Prostate gland (tissue), 2 donors: Measurements from ENCODE around the gene MYBPC2. TPM values are rescaled to one million over a fixed set of nuclear protein-coding genes. Genes with fewer than 3 reads are reported as not detected.

Experiments
- DNase-seq: peaks from one replicate; pipeline ENCODE4 v3.0.0-alpha.2; 2019; ENCODE audit warnings: low spot score
- H3K27ac ChIP-seq, 2 donors: fragments of 200-600 bp; sonication (generic); 2 replicates each; pipeline ENCODE4 v1.5.1; 2017 to 2019
- H3K27me3 ChIP-seq: fragments of 200-600 bp; sonication (generic); replicated peaks from 2 replicates; pipeline ENCODE4 v1.5.1; 2019; ENCODE audit not compliant: insufficient read depth
- H3K36me3 ChIP-seq, 2 donors: fragments of 200-600 bp; sonication (generic); 1 replicate in 1 of 2; 2 replicates in 1 of 2; pipeline versions ENCODE4 v1.5.1 to v1.8.1; 2017 to 2019
- H3K4me1 ChIP-seq: fragments of 200-600 bp; sonication (generic); replicated peaks from 2 replicates; pipeline ENCODE4 v1.5.1; 2019
- H3K4me3 ChIP-seq, 2 donors: fragments of 200-600 bp; sonication (generic); 2 replicates each; pipeline ENCODE4 v1.5.1; 2017 to 2019
- H3K9me3 ChIP-seq: fragments of 200-600 bp; sonication (generic); 2 replicates; pipeline ENCODE4 v1.5.1; 2017
- POLR2A ChIP-seq: fragments of 450-650 bp; IDR thresholded peaks from one replicate; pipeline ENCODE4 v1.6.1; 2016; ENCODE audit warnings: antibody characterized with exemption, mild to moderate bottlenecking
- POLR2AphosphoS5 ChIP-seq: sonication (generic); formaldehyde crosslinking; IDR thresholded peaks from one replicate; pipeline ENCODE4 v1.6.1; 2017; ENCODE audit warnings: antibody characterized with exemption
- WGBS: methylation state at CpG from one replicate; pipeline ENCODE4 v1.1.5; 2018; 5-methylcytosine and 5-hydroxymethylcytosine counted together
- intact Hi-C: fragments of 100-400 bp; cut with DNase I; formaldehyde crosslinking; loops from one replicate; pipeline ENCODE4 v1.14.2; 2022
- total RNA-seq, 2 donors: library from RNA; depleted of rRNA; stranded (reverse); fragments of >200 nt; gene quantifications; one replicate each; pipeline ENCODE4 v1.1.0, GENCODE V29; 2016
- TF ChIP-seq, protein P1 (sequence below), 4 experiments: fragments of 200-600 bp in 2 of 4; fragments of 450-650 bp in 2 of 4; sonication (generic) in 2 of 4; IDR thresholded peaks; 1 replicate in 3 of 4; 2 replicates in 1 of 4; pipeline ENCODE4 v1.5.1; 2016 to 2019; ENCODE audit warnings: antibody characterized with exemption in 4 of 4, mild to moderate bottlenecking in 2 of 4, moderate library complexity in 2 of 4

The MYBPC2 gene
- total RNA-seq, 2 donors from 2014 or later, result 0.09 to 0.34 TPM

GRCh38 chr19:50419580-50420035, 13.1 kb upstream of the MYBPC2 start:
- 29% methylated on average over 8 of the region's 8 CpGs for WGBS
- no peak overlapping the region for H3K27ac ChIP-seq
- intact Hi-C loops, result no loop called here
- TF ChIP-seq POLR2A, result no peak
- no peak for TF ChIP-seq POLR2AphosphoS5
- TF ChIP-seq, protein P1, sequence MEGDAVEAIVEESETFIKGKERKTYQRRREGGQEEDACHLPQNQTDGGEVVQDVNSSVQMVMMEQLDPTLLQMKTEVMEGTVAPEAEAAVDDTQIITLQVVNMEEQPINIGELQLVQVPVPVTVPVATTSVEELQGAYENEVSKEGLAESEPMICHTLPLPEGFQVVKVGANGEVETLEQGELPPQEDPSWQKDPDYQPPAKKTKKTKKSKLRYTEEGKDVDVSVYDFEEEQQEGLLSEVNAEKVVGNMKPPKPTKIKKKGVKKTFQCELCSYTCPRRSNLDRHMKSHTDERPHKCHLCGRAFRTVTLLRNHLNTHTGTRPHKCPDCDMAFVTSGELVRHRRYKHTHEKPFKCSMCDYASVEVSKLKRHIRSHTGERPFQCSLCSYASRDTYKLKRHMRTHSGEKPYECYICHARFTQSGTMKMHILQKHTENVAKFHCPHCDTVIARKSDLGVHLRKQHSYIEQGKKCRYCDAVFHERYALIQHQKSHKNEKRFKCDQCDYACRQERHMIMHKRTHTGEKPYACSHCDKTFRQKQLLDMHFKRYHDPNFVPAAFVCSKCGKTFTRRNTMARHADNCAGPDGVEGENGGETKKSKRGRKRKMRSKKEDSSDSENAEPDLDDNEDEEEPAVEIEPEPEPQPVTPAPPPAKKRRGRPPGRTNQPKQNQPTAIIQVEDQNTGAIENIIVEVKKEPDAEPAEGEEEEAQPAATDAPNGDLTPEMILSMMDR (IDR thresholded peaks at IDR 0.05), result no peak
- no peak for DNase-seq
- no peaks in the 10 kb centered on the region for H3K9me3 ChIP-seq
- H3K4me1 ChIP-seq, result no peaks in the 10 kb centered on the region
- peaks cover 3% of the 10 kb centered on the region for H3K27me3 ChIP-seq
- no peak overlapping the region for H3K4me3 ChIP-seq
- H3K36me3 ChIP-seq, result no peaks in the 10 kb centered on the region

- 58% methylated on average over 3 of the region's 3 CpGs for WGBS
Observed at GRCh38 chr19:50420127-50420526, 12.6 kb upstream of the MYBPC2 start.

DNA sequence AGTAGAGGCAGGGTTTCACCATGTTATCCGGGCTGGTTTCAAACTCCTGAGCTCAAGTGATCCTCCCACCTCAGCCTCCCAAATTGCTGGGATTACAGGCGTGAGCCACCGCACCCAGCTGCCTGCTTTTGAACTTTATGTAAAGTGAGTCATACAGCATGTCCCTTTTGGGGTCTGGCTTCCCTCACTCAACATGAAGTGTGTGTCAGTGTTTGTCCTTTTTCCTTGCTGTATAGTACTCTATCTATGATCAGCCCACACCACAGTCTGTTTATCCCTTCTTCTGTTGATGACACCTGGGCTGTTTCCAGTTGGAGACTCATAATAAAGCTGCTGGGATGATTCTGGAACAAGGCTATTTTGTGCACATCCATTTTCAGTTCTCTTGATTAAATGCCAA, 11.9 kb upstream of the MYBPC2 start:
- Histone ChIP-seq H3K4me3 (no peak overlapping the region), H3K9me3 (no peaks in the 10 kb centered on the region), H3K36me3 (no peaks in the 10 kb centered on the region), H3K27ac (no peak overlapping the region), H3K4me1 (no peaks in the 10 kb centered on the region), H3K27me3 (peaks cover 3% of the 10 kb centered on the region)
- intact Hi-C loops, result no loop called here
- no peak for DNase-seq
- TF ChIP-seq, protein P1 (IDR thresholded peaks at IDR 0.05), result no peak
- TF ChIP-seq POLR2A, result no peak
- TF ChIP-seq POLR2AphosphoS5, result no peak
- 75% methylated on average over 3 of the region's 3 CpGs for WGBS

More at GRCh38 chr19:50420127-50420526, 12.6 kb upstream of the MYBPC2 start:
- no peak for TF ChIP-seq POLR2AphosphoS5
- TF ChIP-seq, protein P1 (IDR thresholded peaks at IDR 0.05), result no peak
- no peak for TF ChIP-seq POLR2A
- H3K9me3 ChIP-seq, result no peaks in the 10 kb centered on the region
- DNase-seq, result no peak
- no peaks in the 10 kb centered on the region for H3K4me1 ChIP-seq
- H3K4me3 ChIP-seq, result no peak overlapping the region
- H3K27me3 ChIP-seq, result peaks cover 3% of the 10 kb centered on the region
- H3K27ac ChIP-seq, result no peak overlapping the region
- no peaks in the 10 kb centered on the region for H3K36me3 ChIP-seq
- intact Hi-C loops, result no loop called here

- 85% methylated on average over 18 of the region's 18 CpGs for WGBS
- intact Hi-C loops, result no loop called here
- DNase-seq, result no peak
- no peak for TF ChIP-seq POLR2AphosphoS5
- TF ChIP-seq, protein P1 (IDR thresholded peaks at IDR 0.05), result no peak
- no peak for TF ChIP-seq POLR2A
- no peak overlapping the region for H3K27ac ChIP-seq
- no peaks in the 10 kb centered on the region for H3K9me3 ChIP-seq
- no peaks in the 10 kb centered on the region for H3K36me3 ChIP-seq
- peaks cover 3% of the 10 kb centered on the region for H3K27me3 ChIP-seq
- no peak overlapping the region for H3K4me3 ChIP-seq
- no peaks in the 10 kb centered on the region for H3K4me1 ChIP-seq
Observed at GRCh38 chr19:50422397-50423278, 10.1 kb upstream of the MYBPC2 start.
